ENCODE measurements around the gene NRL.

- peak; percentile 5; the same call in 1 of the 2 replicates for TF ChIP-seq POLR2AphosphoS5 (IDR thresholded peaks at IDR 0.05; ENCODE audit: low read depth, low read length)
- peak; percentile 50; the same call in 1 of the 2 replicates for TF ChIP-seq POLR2A (IDR thresholded peaks at IDR 0.05; ENCODE audit: low read depth, low read length)
Measured at GRCh38 chr14:24114532-24115421, at the start of gene NRL, which contains the start of gene DCAF11.
